Fibroblast of lung (primary cell): ENCODE data around the gene DARS2. TPM values are rescaled to one million over a fixed set of nuclear protein-coding genes. Genes with fewer than 3 reads are reported as not detected.

Experiments used
- DNase-seq, 2 donors: peaks; one replicate each; pipeline versions ENCODE4 v3.0.0 to v3.0.0-alpha.2; 2010; ENCODE audit warnings: low read depth in 2 of 2
- H2AFZ ChIP-seq: 2 replicates; pipeline ENCODE4 v1.5.1; 2012; ENCODE audit warnings: low read length, control low read depth, inconsistent platforms
- H3K27ac ChIP-seq: 2 replicates; pipeline ENCODE4 v1.5.1; 2011; ENCODE audit warnings: low read length, control low read depth; ENCODE audit not compliant: insufficient read depth
- H3K27me3 ChIP-seq: 2 replicates; pipeline ENCODE4 v1.5.1; 2011; ENCODE audit warnings: mild to moderate bottlenecking, low read length; ENCODE audit not compliant: control insufficient read depth, insufficient read depth
- H3K36me3 ChIP-seq: 2 replicates; pipeline ENCODE4 v1.5.1; 2011; ENCODE audit warnings: low read length; ENCODE audit not compliant: control insufficient read depth, insufficient read depth
- H3K4me1 ChIP-seq: 2 replicates; pipeline ENCODE4 v1.5.1; 2011; ENCODE audit warnings: low read length; ENCODE audit not compliant: control insufficient read depth, insufficient read depth; ENCODE audit errors: extremely low read depth
- H3K4me2 ChIP-seq: 2 replicates; pipeline ENCODE4 v1.5.1; 2011; ENCODE audit warnings: low read length, control low read depth; ENCODE audit not compliant: insufficient read depth; ENCODE audit errors: extremely low read depth
- H3K4me3 ChIP-seq, 4 experiments: fragments of 200-600 bp in 1 of 4; sonication (generic) in 1 of 4; replicated peaks in 1 of 4; 2 replicates each; pipeline ENCODE4 v1.5.1; 2011 to 2016; ENCODE audit warnings: low read length in 4 of 4, low read depth in 3 of 4, mild to moderate bottlenecking in 3 of 4, control low read depth in 2 of 4, inconsistent platforms in 1 of 4, mixed read lengths in 1 of 4; ENCODE audit not compliant: insufficient read depth in 1 of 4; ENCODE audit errors: control extremely low read depth in 1 of 4
- H3K79me2 ChIP-seq: 2 replicates; pipeline ENCODE4 v1.5.1; 2012; ENCODE audit warnings: mild to moderate bottlenecking, low read length, inconsistent platforms; ENCODE audit not compliant: control insufficient read depth, insufficient read depth
- H3K9ac ChIP-seq: 2 replicates; pipeline ENCODE4 v1.5.1; 2011; ENCODE audit warnings: mild to moderate bottlenecking, low read length, control low read depth; ENCODE audit not compliant: insufficient read depth
- H3K9me3 ChIP-seq: 2 replicates; pipeline ENCODE4 v1.5.1; 2012; ENCODE audit warnings: low read depth, low read length; ENCODE audit not compliant: control insufficient read depth, insufficient read depth
- H4K20me1 ChIP-seq: 2 replicates; pipeline ENCODE4 v1.5.1; 2011; ENCODE audit warnings: low read length; ENCODE audit not compliant: control insufficient read depth, insufficient read depth; ENCODE audit errors: extremely low read depth
- EZH2 ChIP-seq: IDR thresholded peaks from 2 replicates; pipeline ENCODE4 v1.5.1; 2012; ENCODE audit warnings: low read length, control low read depth, mild to moderate bottlenecking; ENCODE audit errors: missing control alignments
- polyA minus RNA-seq: library from RNA; depleted of rRNA, polyadenylated mRNA; stranded (reverse); fragments of >200 nt; gene quantifications from 2 replicates; pipeline ENCODE4 v1.2.3, GENCODE V29; 2011; ENCODE audit warnings: low replicate concordance
- polyA plus RNA-seq, 2 donors: library from polyadenylated mRNA; depleted of rRNA in 1 of 2; stranded (reverse) in 1 of 2; unstranded in 1 of 2; fragments of >200 nt; gene quantifications; 2 replicates each; pipeline ENCODE4 v1.2.1, GENCODE V29; 2011 to 2012; ENCODE audit warnings: missing spikeins in 1 of 2
- total RNA-seq: library from RNA; depleted of rRNA; stranded (reverse); fragments of >200 nt; gene quantifications from 2 replicates; pipeline ENCODE4 v1.2.1, GENCODE V29; 2014
- TF ChIP-seq, protein P1 (sequence below), 2 donors: IDR thresholded peaks in 1 of 2; conservative IDR thresholded peaks in 1 of 2; 1 replicate in 1 of 2; 2 replicates in 1 of 2; pipeline ENCODE4 v1.5.1; 2011 to 2012; ENCODE audit warnings: low read length in 2 of 2, control low read depth in 1 of 2, inconsistent platforms in 1 of 2, low read depth in 1 of 2, mild to moderate bottlenecking in 1 of 2

Gene DARS2, protein sequence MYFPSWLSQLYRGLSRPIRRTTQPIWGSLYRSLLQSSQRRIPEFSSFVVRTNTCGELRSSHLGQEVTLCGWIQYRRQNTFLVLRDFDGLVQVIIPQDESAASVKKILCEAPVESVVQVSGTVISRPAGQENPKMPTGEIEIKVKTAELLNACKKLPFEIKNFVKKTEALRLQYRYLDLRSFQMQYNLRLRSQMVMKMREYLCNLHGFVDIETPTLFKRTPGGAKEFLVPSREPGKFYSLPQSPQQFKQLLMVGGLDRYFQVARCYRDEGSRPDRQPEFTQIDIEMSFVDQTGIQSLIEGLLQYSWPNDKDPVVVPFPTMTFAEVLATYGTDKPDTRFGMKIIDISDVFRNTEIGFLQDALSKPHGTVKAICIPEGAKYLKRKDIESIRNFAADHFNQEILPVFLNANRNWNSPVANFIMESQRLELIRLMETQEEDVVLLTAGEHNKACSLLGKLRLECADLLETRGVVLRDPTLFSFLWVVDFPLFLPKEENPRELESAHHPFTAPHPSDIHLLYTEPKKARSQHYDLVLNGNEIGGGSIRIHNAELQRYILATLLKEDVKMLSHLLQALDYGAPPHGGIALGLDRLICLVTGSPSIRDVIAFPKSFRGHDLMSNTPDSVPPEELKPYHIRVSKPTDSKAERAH
- total RNA-seq (12.3 and 17.8 TPM in 2 replicates), polyA plus RNA-seq (19.5 and 26.7 TPM in 2 replicates), polyA minus RNA-seq (11.9 and 13.7 TPM in 2 replicates)
- polyA plus RNA-seq (2012): 11.5 and 16.7 TPM in 2 replicates

DNA sequence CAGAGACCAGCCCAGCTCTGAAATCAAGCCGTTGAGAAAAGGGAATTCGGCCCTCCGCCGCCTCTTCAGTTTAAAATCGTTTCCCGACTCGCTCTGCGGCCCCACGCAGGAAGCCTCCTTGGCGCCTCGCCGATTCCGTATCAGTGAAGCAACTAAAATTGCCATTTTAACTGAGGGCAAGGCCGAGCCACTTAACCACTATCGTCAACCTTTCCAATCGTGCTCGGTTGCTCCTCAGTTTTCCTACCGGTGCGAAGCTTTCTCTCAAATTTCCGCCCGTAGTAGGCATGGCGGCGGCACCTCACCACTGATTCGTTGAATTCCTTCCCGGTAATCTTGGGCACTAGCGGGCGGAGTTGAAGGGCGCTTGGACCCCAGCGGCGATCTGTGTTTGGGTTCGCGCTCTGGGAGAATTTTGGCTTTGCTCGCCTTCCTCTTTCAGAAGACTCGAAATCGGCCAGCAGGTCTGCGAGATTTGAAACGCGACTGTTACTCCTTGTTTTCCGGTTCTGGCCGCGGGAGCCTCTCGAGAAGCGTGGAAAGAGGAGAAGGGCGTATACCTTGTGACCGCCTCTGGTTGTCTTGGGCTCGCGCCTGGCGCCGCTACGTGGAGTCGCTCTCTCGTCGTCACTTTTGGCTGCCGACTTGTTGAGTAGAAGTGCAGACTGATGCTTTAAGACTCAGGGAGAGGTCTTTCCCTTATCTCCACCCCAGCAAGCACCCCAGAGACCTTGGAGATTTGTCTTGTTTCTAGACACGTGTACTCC, at the start of gene DARS2, which contains the start of gene CENPL:
DARS2 (plus strand) TSS at position 359 of the 767 bp plus-strand sequence. CDS start 557 bp downstream, outside the sequence.
CENPL (minus strand) TSS at position 569 of the 767 bp plus-strand sequence. CDS start 13,584 bp downstream, outside the sequence.
- peak within 1 kb of the TSS; percentile 75 for H2AFZ ChIP-seq
- H3K79me2 ChIP-seq: peaks cover 42% of the 10 kb centered on the region
- peak within 1 kb of the TSS; percentile 60 to 92 (median 86) for H3K4me3 ChIP-seq
- H3K9me3 ChIP-seq: no peaks in the 10 kb centered on the region
- H4K20me1 ChIP-seq: no peaks in the 10 kb centered on the region
- no peaks in the 10 kb centered on the region for H3K4me1 ChIP-seq
- no peak for TF ChIP-seq EZH2
- TF ChIP-seq, protein P1, sequence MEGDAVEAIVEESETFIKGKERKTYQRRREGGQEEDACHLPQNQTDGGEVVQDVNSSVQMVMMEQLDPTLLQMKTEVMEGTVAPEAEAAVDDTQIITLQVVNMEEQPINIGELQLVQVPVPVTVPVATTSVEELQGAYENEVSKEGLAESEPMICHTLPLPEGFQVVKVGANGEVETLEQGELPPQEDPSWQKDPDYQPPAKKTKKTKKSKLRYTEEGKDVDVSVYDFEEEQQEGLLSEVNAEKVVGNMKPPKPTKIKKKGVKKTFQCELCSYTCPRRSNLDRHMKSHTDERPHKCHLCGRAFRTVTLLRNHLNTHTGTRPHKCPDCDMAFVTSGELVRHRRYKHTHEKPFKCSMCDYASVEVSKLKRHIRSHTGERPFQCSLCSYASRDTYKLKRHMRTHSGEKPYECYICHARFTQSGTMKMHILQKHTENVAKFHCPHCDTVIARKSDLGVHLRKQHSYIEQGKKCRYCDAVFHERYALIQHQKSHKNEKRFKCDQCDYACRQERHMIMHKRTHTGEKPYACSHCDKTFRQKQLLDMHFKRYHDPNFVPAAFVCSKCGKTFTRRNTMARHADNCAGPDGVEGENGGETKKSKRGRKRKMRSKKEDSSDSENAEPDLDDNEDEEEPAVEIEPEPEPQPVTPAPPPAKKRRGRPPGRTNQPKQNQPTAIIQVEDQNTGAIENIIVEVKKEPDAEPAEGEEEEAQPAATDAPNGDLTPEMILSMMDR (conservative IDR thresholded peaks at IDR 0.05 in 1 of 2, IDR thresholded peaks at IDR 0.05 in 1 of 2; ENCODE audit: low read depth in 1 of 2, low read length in 2 of 2): no peak
- no peaks in the 10 kb centered on the region for H3K36me3 ChIP-seq
- H3K27ac ChIP-seq: peak within 1 kb of the TSS; percentile 92
- no peaks in the 10 kb centered on the region for H3K27me3 ChIP-seq
- H3K9ac ChIP-seq: peak within 1 kb of the TSS; percentile 76
- DNase-seq: peak; percentile 98 to 99
- H3K4me2 ChIP-seq: peak within 1 kb of the TSS; percentile 93

DNA sequence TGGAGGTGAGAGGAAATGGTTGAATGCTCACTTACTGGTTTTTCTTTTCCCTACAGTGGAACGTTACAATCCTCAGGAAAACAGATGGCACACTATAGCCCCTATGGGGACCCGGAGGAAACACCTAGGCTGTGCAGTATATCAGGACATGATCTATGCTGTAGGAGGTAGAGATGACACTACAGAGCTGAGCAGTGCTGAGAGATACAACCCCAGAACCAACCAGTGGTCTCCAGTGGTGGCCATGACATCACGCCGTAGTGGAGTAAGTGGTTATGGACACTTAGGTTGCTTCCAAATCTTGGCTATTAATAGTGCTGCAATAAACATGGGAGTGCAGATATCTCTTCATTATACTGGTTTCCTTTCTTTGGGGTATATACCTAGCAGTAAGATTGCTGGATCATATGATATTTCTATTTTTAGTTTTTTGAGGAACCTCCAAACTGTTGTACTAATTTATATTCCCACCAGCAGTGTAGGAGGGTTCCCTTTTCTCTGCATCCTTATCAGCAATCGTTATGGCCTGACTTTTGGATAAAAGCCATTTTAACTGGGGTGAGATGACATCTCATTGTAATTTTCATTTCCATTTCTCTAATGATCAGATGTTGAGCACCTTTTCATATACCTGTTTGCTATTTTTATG, 48.8 kb upstream of the DARS2 start:
- Histone ChIP-seq H3K4me3 (no peak overlapping the region), H3K27me3 (no peaks in the 10 kb centered on the region), H3K27ac (no peak overlapping the region), H4K20me1 (no peaks in the 10 kb centered on the region), H3K9me3 (no peaks in the 10 kb centered on the region), H3K9ac (no peak overlapping the region), H2AFZ (no peak overlapping the region), H3K4me1 (no peaks in the 10 kb centered on the region), H3K4me2 (no peak overlapping the region), H3K36me3 (no peaks in the 10 kb centered on the region), H3K79me2 (no peaks in the 10 kb centered on the region)
- TF ChIP-seq, protein P1 (conservative IDR thresholded peaks at IDR 0.05 in 1 of 2, IDR thresholded peaks at IDR 0.05 in 1 of 2; ENCODE audit: low read depth in 1 of 2, low read length in 2 of 2): no peak
- no peak for TF ChIP-seq EZH2
- no peak for DNase-seq
